Heart left ventricle (tissue), 16 donors: Measurements from ENCODE around the gene GPC6. TPM values are rescaled to one million over a fixed set of nuclear protein-coding genes. Genes with fewer than 3 reads are reported as not detected.

Experiments used
- ATAC-seq, 4 donors: fragments of 200-7000 bp; cut with Tn5 transposase; one replicate each; pipeline ENCODE4 v1.9.1; 2020 to 2022; ENCODE audit warnings: moderate library complexity in 4 of 4, mild to moderate bottlenecking in 3 of 4, moderate number of reproducible peaks in 1 of 4
- DNase-seq, 5 donors: peaks; one replicate each; pipeline ENCODE4 v3.0.0-alpha.2; 2020
- H3K27ac ChIP-seq, 12 donors: fragments of 200-600 bp; sonication (generic) in 4 of 12; one replicate each; pipeline versions ENCODE4 v1.5.0 to v1.8.0; 2016 to 2022; ENCODE audit warnings: mild to moderate bottlenecking in 2 of 12
- H3K27me3 ChIP-seq, 9 donors: fragments of 200-600 bp; sonication (generic) in 2 of 9; one replicate each; pipeline versions ENCODE4 v1.5.1 to v1.8.0; 2016 to 2022; ENCODE audit warnings: mild to moderate bottlenecking in 3 of 9
- H3K36me3 ChIP-seq, 9 donors: fragments of 200-600 bp; sonication (generic) in 2 of 9; one replicate each; pipeline versions ENCODE4 v1.5.0 to v1.8.0; 2018 to 2022; ENCODE audit warnings: mild to moderate bottlenecking in 2 of 9
- H3K4me1 ChIP-seq, 12 donors: fragments of 200-600 bp; sonication (generic) in 4 of 12; one replicate each; pipeline versions ENCODE4 v1.5.0 to v1.8.0; 2016 to 2022; ENCODE audit warnings: mild to moderate bottlenecking in 3 of 12
- H3K4me3 ChIP-seq, 12 donors: fragments of 200-600 bp; sonication (generic) in 4 of 12; one replicate each; pipeline versions ENCODE4 v1.5.0 to v1.8.0; 2017 to 2022; ENCODE audit warnings: mild to moderate bottlenecking in 9 of 12, moderate library complexity in 4 of 12
- H3K9me3 ChIP-seq, 12 donors: fragments of 200-600 bp; sonication (generic) in 4 of 12; one replicate each; pipeline versions ENCODE4 v1.5.0 to v1.8.0; 2016 to 2022; ENCODE audit warnings: mild to moderate bottlenecking in 1 of 12
- CTCF ChIP-seq, 12 donors: fragments of 200-600 bp; sonication (generic) in 4 of 12; IDR thresholded peaks; one replicate each; pipeline versions ENCODE4 v1.5.0 to v1.8.0; 2018 to 2022; ENCODE audit warnings: antibody characterized with exemption in 12 of 12, mild to moderate bottlenecking in 5 of 12
- POLR2A ChIP-seq, 2 donors: fragments of 450-650 bp; IDR thresholded peaks; one replicate each; pipeline ENCODE4 v1.6.1; 2017; ENCODE audit warnings: antibody characterized with exemption in 2 of 2, mild to moderate bottlenecking in 2 of 2, moderate library complexity in 2 of 2
- whole genome bisulfite sequencing, 4 donors: extraction: QIAGEN DNeasy Blood & Tissue Kit in 2 of 4; methylation state at CpG; one replicate each; pipeline versions ENCODE4 v1.1.5 to v1.1.7; 2013 to 2018; 5-methylcytosine and 5-hydroxymethylcytosine counted together
- intact Hi-C, 10 donors: fragments of 100-400 bp; cut with DNase I; formaldehyde crosslinking; loops; one replicate each; pipeline versions ENCODE4 v1.11.1 to v1.14.2; 2022
- polyA plus RNA-seq, 2 donors: library from polyadenylated mRNA; stranded (reverse); fragments of 200-250 nt; gene quantifications; one replicate each; pipeline ENCODE4 v1.2.3, GENCODE V29; 2013
- total RNA-seq, 9 donors: library from RNA; depleted of rRNA in 2 of 9; stranded (reverse); fragments of >200 nt in 2 of 9; fragmentation: NEBNext Ultra II Directional in 3 of 9; extraction: Animal tissue kit (Norgen Biotek cat#: 25700) in 3 of 9; gene quantifications; one replicate each; pipeline versions ENCODE4 v1.1.0 to v1.2.4, GENCODE V29; 2016 to 2023
- donor health status: ischemic (EF 13 %, LVEDD 7.1; RV severe dilation, severe dysfunction).
- donor health status: healthy with polysubstance abuse.
- donor health status: DM: no; HTN: yes; CAD: no.
- donor health status: DM: no; HTN: no; CAD: no.
- donor health status: ischemic (EF 25% LVEDD 6.9; RV normal size, moderate dysfunction).
- donor health status: ischemic (EF 25% LVEDD 5.7; RV mildly dilated, moderate dysfunction).
- donor health status: healthy.
- donor health status: DM: yes; HTN: yes; CAD: no.
- donor health status: ischemic (EF 35%, LVEDD 5.7; RV mildly dilated, moderate dysfunction).
- donor health status: nonischemic (EF 11% LVEDD 7.7; RV severe dilation, severe dysfunction).
- donor health status: DM: yes; HTN: yes; CAD: no.
- donor health status: PGD.
- donor health status: ischemic (EF 29% LVEDD 5.4; RV normal size, mild dysfunction).
- donor health status: nonischemic (EF 23%, LVEDD 6.1; RV moderate dilation, normal function).

GPC6 gene
- total and polyA plus RNA-seq, 11 donors: 0.08 to 6.2 (median 2.0) TPM

DNA sequence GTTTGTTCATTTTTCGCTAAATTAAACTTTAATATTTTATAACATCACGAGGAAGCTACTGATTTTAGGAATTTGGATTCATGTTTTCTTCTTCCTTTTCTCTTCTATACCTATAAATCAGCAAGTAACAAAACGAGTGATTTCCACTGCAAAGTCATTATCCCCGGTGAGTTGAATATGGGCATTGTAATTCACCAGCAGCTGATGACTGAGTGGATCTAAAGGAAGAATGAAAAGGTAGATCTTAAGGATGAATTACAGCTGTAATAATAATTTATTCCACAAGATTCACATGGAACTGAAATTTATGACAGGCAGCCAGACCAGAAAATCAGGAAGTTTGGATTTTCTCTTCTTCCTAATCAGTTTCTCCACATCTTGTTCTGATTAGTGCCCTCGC, 111.4 kb downstream of the GPC6 start:
- ATAC-seq (no peak), DNase-seq (no peak)
- H3K9me3 ChIP-seq: peaks cover 0 to 19% (median 0%) of the 10 kb centered on the region in 12 donors
- no peaks in the 10 kb centered on the region for H3K27me3 ChIP-seq
- H3K4me3 ChIP-seq: no peak overlapping the region
- no peaks in the 10 kb centered on the region for H3K36me3 ChIP-seq
- intact Hi-C loops: no loop called here
- H3K4me1 ChIP-seq: no peaks in the 10 kb centered on the region
- no peak overlapping the region for H3K27ac ChIP-seq
- TF ChIP-seq CTCF (IDR thresholded peaks at IDR 0.05): no peak
- TF ChIP-seq POLR2A (IDR thresholded peaks at IDR 0.05): no peak
- 78 to 83% (median 81%) methylated on average over 5 of the region's 5 CpGs for WGBS, 4 donors

DNA sequence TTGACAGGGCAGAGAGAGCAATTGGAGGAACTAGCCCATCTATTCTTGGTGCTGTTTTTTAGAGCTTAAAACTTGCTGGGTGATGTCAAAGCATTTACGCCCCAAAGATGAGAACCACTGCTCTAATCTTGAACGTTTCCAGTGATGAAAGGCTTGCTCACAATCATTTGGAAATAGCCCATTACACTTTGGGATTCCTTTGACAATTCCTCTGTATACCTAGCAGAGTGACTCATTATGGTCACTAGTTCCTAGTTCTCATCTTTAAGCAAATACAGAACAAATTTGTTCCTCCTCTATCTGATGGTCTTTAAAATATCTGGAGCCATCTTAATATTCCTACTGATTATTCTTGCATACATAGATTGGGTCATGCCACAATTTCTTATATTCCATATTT, 112.3 kb downstream of the GPC6 start:
- TF ChIP-seq POLR2A (IDR thresholded peaks at IDR 0.05): no peak
- TF ChIP-seq CTCF (IDR thresholded peaks at IDR 0.05): no peak
- 40 to 53% (median 43%) methylated on average over 2 of the region's 2 CpGs for WGBS, 4 donors
- Histone ChIP-seq H3K4me1 (no peaks in the 10 kb centered on the region), H3K9me3 (peaks cover 0 to 17% (median 0%) of the 10 kb centered on the region in 12 donors), H3K27me3 (no peaks in the 10 kb centered on the region), H3K36me3 (no peaks in the 10 kb centered on the region), H3K4me3 (no peak overlapping the region), H3K27ac (no peak overlapping the region)
- DNase-seq (no peak), ATAC-seq (no peak)
- intact Hi-C loops: no loop called here

GRCh38 chr13:93339550-93339949, 112.9 kb downstream of the GPC6 start:
- intact Hi-C loops: no loop called here
- ATAC-seq (no peak), DNase-seq (no peak)
- Histone ChIP-seq H3K36me3 (no peaks in the 10 kb centered on the region), H3K4me1 (no peaks in the 10 kb centered on the region), H3K9me3 (peaks cover 0 to 17% (median 0%) of the 10 kb centered on the region in 12 donors), H3K27ac (no peak overlapping the region), H3K4me3 (no peak overlapping the region), H3K27me3 (no peaks in the 10 kb centered on the region)
- WGBS, 4 donors: 87 to 89% (median 87%) methylated on average over 4 of the region's 4 CpGs
- no peak for TF ChIP-seq POLR2A (IDR thresholded peaks at IDR 0.05)
- TF ChIP-seq CTCF (IDR thresholded peaks at IDR 0.05): no peak

DNA sequence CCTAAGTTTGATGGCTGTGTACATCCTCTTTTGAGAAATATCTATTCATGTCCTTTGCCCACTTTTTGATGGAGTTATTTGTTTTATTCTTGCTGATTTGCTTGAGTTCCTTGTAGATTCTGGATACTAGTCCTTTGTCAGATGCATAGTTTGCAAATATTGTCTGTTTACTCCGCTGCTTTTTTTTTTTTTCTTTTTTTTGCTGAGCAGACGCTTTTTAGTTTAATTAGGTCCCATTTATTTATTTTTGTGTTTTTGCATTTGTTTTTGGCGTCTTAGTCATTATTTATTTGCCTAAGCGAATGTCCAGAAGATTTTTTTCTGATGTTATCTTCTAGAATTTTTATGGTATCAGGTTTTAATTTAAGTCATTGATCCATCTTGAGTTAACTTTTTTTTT, 114.9 kb downstream of the GPC6 start:
- intact Hi-C loops: no loop called here
- Histone ChIP-seq H3K27me3 (no peaks in the 10 kb centered on the region), H3K27ac (no peak overlapping the region), H3K4me1 (no peaks in the 10 kb centered on the region), H3K4me3 (no peak overlapping the region), H3K9me3 (peaks cover 0 to 13% (median 0%) of the 10 kb centered on the region in 12 donors), H3K36me3 (no peaks in the 10 kb centered on the region)
- DNase-seq (no peak), ATAC-seq (no peak)
- TF ChIP-seq CTCF (IDR thresholded peaks at IDR 0.05) (no peak), POLR2A (IDR thresholded peaks at IDR 0.05) (no peak)
- 83 to 89% (median 87%) methylated on average over 4 of the region's 4 CpGs for WGBS, 4 donors
